SK-N-SH (cell line): ENCODE data around the gene GTF3C2. TPM values are rescaled to one million over a fixed set of nuclear protein-coding genes. Genes with fewer than 3 reads are reported as not detected.

Source experiments
- CTCF ChIA-PET: fragments of 300-600, 350-600 bp; formaldehyde crosslinking; extraction: SDS; loops from one replicate; lab custom pipeline; 2021; lab: Yijun Ruan, JAX
- POLR2A ChIA-PET: fragments of 350-600 bp; sonication (Branson Sonifier 250); formaldehyde crosslinking; extraction: SDS; loops from one replicate; lab custom pipeline; 2020; ENCODE audit warnings: antibody characterized with exemption, inconsistent platforms; lab: Yijun Ruan, JAX
- DNase-seq: peaks from one replicate; pipeline ENCODE4 v3.0.0; 2012
- H2AFZ ChIP-seq: fragments of 200-600 bp; sonication (generic); 2 replicates; pipeline ENCODE4 v1.8.1; 2016; ENCODE audit warnings: antibody characterized with exemption, mild to moderate bottlenecking, low read depth
- H3F3A ChIP-seq: fragments of 200-600 bp; sonication (generic); replicated peaks from 2 replicates; pipeline ENCODE3; 2016; ENCODE audit warnings: antibody characterized with exemption, mild to moderate bottlenecking; ENCODE audit not compliant: insufficient read depth
- H3K27ac ChIP-seq, 2 experiments: fragments of 200-500 bp in 1 of 2; fragments of 200-600 bp in 1 of 2; sonication (Bioruptor generic) in 1 of 2; sonication (generic), shearing (Covaris generic) in 1 of 2; 2 replicates each; pipeline versions ENCODE4 v1.5.1 to v1.6.1; 2014 to 2016; ENCODE audit warnings: low read depth in 2 of 2, inconsistent platforms in 1 of 2, low read length in 1 of 2, mild to moderate bottlenecking in 1 of 2, mixed read lengths in 1 of 2
- H3K27me3 ChIP-seq: fragments of 200-600 bp; sonication (generic), shearing (Covaris generic); 2 replicates; pipeline ENCODE4 v1.6.1; 2016; ENCODE audit warnings: mixed run types; ENCODE audit not compliant: insufficient read depth
- H3K36me3 ChIP-seq, 2 experiments: fragments of 200-500 bp in 1 of 2; fragments of 200-600 bp in 1 of 2; sonication (Bioruptor generic) in 1 of 2; sonication (generic) in 1 of 2; replicated peaks in 1 of 2; 2 replicates each; pipeline versions ENCODE3 to v1.5.1; 2014 to 2016; ENCODE audit warnings: low read length in 1 of 2, mild to moderate bottlenecking in 1 of 2; ENCODE audit not compliant: insufficient read depth in 2 of 2, control insufficient read depth in 1 of 2
- H3K4me1 ChIP-seq, 2 experiments: fragments of 200-500 bp in 1 of 2; fragments of 200-600 bp in 1 of 2; sonication (Bioruptor generic) in 1 of 2; sonication (generic), shearing (Covaris generic) in 1 of 2; 2 replicates each; pipeline versions ENCODE4 v1.5.1 to v1.6.1; 2014 to 2016; ENCODE audit warnings: low read depth in 1 of 2, low read length in 1 of 2, mixed run types in 1 of 2; ENCODE audit not compliant: insufficient read depth in 2 of 2, control insufficient read depth in 1 of 2
- H3K4me2 ChIP-seq: fragments of 200-600 bp; sonication (generic), shearing (Covaris generic); 2 replicates; pipeline ENCODE4 v1.6.1; 2017; ENCODE audit warnings: mixed run types
- H3K4me3 ChIP-seq, 2 experiments: fragments of 200-500 bp in 1 of 2; fragments of 200-600 bp in 1 of 2; sonication (Bioruptor generic) in 1 of 2; sonication (generic), shearing (Covaris generic) in 1 of 2; 2 replicates each; pipeline versions ENCODE4 v1.5.1 to v1.8.1; 2014 to 2016; ENCODE audit warnings: low read depth in 2 of 2, inconsistent platforms in 1 of 2, low read length in 1 of 2, mild to moderate bottlenecking in 1 of 2, mixed read lengths in 1 of 2, moderate library complexity in 1 of 2
- H3K79me2 ChIP-seq: fragments of 200-600 bp; sonication (generic); 2 replicates; pipeline ENCODE4 v1.8.1; 2017; ENCODE audit warnings: mild to moderate bottlenecking; ENCODE audit not compliant: insufficient read depth
- H3K9ac ChIP-seq: fragments of 200-600 bp; sonication (generic); 2 replicates; pipeline ENCODE4 v1.6.1; 2017; ENCODE audit warnings: mixed run types
- H3K9me2 ChIP-seq: fragments of 200-600 bp; sonication (generic); 2 replicates; pipeline ENCODE4 v1.6.1; 2017; ENCODE audit warnings: mixed run types
- H3K9me3 ChIP-seq: fragments of 200-600 bp; sonication (generic); 2 replicates; pipeline ENCODE4 v1.6.1; 2017; ENCODE audit warnings: mixed run types, mild to moderate bottlenecking, moderate library complexity
- H4K20me1 ChIP-seq: fragments of 200-600 bp; sonication (generic); 2 replicates; pipeline ENCODE4 v1.6.1; 2017; ENCODE audit warnings: mild to moderate bottlenecking, mixed run types; ENCODE audit not compliant: insufficient read depth
- ELF1 ChIP-seq: IDR thresholded peaks from 2 replicates; pipeline ENCODE4 v1.4.0; 2012
- FOXJ3 ChIP-seq: sonication (generic); formaldehyde crosslinking; IDR thresholded peaks from 2 replicates; pipeline ENCODE4 v1.5.1; 2020; ENCODE audit warnings: mild to moderate bottlenecking, missing genetic modification reagents
- GATA2 ChIP-seq: sonication (generic); formaldehyde crosslinking; IDR thresholded peaks from 2 replicates; pipeline ENCODE4 v1.5.0; 2020; ENCODE audit warnings: mild to moderate bottlenecking, missing genetic modification reagents
- MEF2A ChIP-seq: IDR thresholded peaks from 2 replicates; pipeline ENCODE4 v1.4.0; 2012; ENCODE audit warnings: low read depth, borderline replicate concordance
- NRF1 ChIP-seq: IDR thresholded peaks from 2 replicates; pipeline ENCODE4 v1.6.1; 2012; ENCODE audit warnings: low read depth, mild to moderate bottlenecking, low read length
- POLR2AphosphoS5 ChIP-seq: IDR thresholded peaks from 2 replicates; pipeline ENCODE4 v1.6.1; 2012; ENCODE audit warnings: low read depth, low read length
- SMC3 ChIP-seq: IDR thresholded peaks from 2 replicates; pipeline ENCODE4 v1.6.1; 2012; ENCODE audit warnings: low read depth, low read length, improper control_type of control experiment
- TAF1 ChIP-seq: IDR thresholded peaks from 2 replicates; pipeline ENCODE4 v1.6.1; 2012; ENCODE audit warnings: low read depth, mild to moderate bottlenecking, low read length, moderate library complexity, borderline replicate concordance
- TEAD4 ChIP-seq: IDR thresholded peaks from 2 replicates; pipeline ENCODE4 v1.4.0; 2012; ENCODE audit warnings: mild to moderate bottlenecking, borderline replicate concordance; ENCODE audit not compliant: insufficient read depth
- YY1 ChIP-seq: IDR thresholded peaks from 2 replicates; pipeline ENCODE4 v1.4.0; 2012; ENCODE audit warnings: low read depth, mild to moderate bottlenecking
- WGBS: methylation state at CpG from one replicate; pipeline ENCODE4 v1.1.6; 2017; ENCODE audit warnings: low lambda C conversion rate; 5-methylcytosine and 5-hydroxymethylcytosine counted together
- polyA plus RNA-seq, 3 experiments: library from polyadenylated mRNA; depleted of rRNA; stranded (reverse); fragments of >200 nt; gene quantifications; 2 replicates each; pipeline ENCODE4 v1.2.3, GENCODE V29; 2012
- TF ChIP-seq, protein P1 (sequence below): fragments of 200-600 bp; sonication (generic); IDR thresholded peaks from 2 replicates; pipeline ENCODE4 v1.6.1; 2017; ENCODE audit warnings: antibody characterized with exemption, mild to moderate bottlenecking, moderate library complexity
- TF ChIP-seq, protein P2 (sequence below): IDR thresholded peaks from 2 replicates; pipeline ENCODE4 v1.4.0; 2012; ENCODE audit warnings: low read depth, borderline replicate concordance
- TF ChIP-seq, protein P3 (sequence below): IDR thresholded peaks from 2 replicates; pipeline ENCODE4 v1.4.0; 2012; ENCODE audit warnings: low read depth
- TF ChIP-seq, protein P4 (sequence below): fragments of 150-350 bp; IDR thresholded peaks from 2 replicates; pipeline ENCODE4 v1.6.1; 2017; ENCODE audit warnings: antibody characterized with exemption, low read length, low read depth, borderline replicate concordance

GTF3C2 gene
- polyA plus RNA-seq, 1 of the 3 experiments (the other 2 are of a cell fraction), result 65.8 TPM

DNA sequence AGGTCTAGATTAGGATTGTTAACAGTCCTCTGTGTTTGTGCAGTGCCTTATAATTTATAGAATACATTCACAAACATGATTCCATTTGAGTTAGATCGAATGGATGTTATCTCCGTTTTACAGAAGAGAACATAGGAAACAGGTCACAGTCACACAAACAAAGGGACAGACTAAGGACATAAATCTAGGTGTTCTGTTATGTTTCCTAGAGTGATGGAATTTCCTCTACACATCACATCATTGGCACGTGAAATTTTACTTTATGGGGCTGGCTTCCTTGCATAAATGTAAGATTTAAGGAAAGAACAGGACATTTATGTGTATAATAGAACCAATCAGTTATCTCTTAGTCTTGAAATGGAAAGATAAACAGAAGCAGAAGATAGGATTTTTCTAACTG lies 68.0 kb downstream of the GTF3C2 start:
- no peaks in the 10 kb centered on the region for H3K79me2 ChIP-seq
- H3K27me3 ChIP-seq, result no peaks in the 10 kb centered on the region
- ChIA-PET POLR2A (no interaction called here), CTCF (interaction anchor here (1.1 to 18.7 kb wide), 4 partner anchors 7 to 21 kb away, joined by 3 to 392 read pairs (median 204); partner anchors contain the start of genes SLC30A3, TRIM54 and UCN)
- H3K9me3 ChIP-seq, result no peaks in the 10 kb centered on the region
- TF ChIP-seq YY1 (no peak), GATA2 (CRISPR knock-in tag) (no peak), FOXJ3 (CRISPR knock-in tag) (no peak), SMC3 (no peak)
- TF ChIP-seq, protein P1, sequence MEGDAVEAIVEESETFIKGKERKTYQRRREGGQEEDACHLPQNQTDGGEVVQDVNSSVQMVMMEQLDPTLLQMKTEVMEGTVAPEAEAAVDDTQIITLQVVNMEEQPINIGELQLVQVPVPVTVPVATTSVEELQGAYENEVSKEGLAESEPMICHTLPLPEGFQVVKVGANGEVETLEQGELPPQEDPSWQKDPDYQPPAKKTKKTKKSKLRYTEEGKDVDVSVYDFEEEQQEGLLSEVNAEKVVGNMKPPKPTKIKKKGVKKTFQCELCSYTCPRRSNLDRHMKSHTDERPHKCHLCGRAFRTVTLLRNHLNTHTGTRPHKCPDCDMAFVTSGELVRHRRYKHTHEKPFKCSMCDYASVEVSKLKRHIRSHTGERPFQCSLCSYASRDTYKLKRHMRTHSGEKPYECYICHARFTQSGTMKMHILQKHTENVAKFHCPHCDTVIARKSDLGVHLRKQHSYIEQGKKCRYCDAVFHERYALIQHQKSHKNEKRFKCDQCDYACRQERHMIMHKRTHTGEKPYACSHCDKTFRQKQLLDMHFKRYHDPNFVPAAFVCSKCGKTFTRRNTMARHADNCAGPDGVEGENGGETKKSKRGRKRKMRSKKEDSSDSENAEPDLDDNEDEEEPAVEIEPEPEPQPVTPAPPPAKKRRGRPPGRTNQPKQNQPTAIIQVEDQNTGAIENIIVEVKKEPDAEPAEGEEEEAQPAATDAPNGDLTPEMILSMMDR, result no peak
- H3K9me2 ChIP-seq, result no peaks in the 10 kb centered on the region
- peaks cover 10% of the 10 kb centered on the region for H3F3A ChIP-seq
- H3K4me2 ChIP-seq, result no peak overlapping the region
- no peak for DNase-seq
- no peak overlapping the region for H3K4me3 ChIP-seq
- H3K27ac ChIP-seq, result no peak overlapping the region
- no peak overlapping the region for H3K9ac ChIP-seq
- H4K20me1 ChIP-seq, result no peaks in the 10 kb centered on the region
- 16% methylated on average over 3 of the region's 3 CpGs for WGBS
- H3K36me3 ChIP-seq, result no peaks in the 10 kb centered on the region
- H2AFZ ChIP-seq, result no peak overlapping the region
- peaks cover 2 to 10% of the 10 kb centered on the region in 2 experiments; a peak in 3 of 4 replicates for H3K4me1 ChIP-seq

DNA sequence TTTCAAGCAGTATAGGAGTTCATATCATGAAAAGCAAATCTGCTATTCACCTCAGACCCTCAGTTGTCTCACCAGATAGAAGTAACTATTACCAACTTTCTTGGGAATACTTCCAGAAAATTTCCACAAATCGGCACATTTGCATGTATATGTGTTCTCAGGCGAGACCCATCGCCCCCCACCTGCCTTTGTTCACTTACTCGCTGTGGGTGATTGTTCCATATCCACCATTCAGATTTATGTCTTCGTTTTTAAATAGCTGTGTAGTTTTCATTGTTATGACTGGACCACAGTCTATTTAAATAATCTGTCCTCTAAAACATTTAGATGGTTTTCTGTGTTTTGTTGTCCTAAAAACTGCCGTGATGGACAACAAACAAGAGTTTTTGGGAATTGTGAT lies 71.1 kb downstream of the GTF3C2 start:
- H3K9ac ChIP-seq, result no peak overlapping the region
- 71% methylated on average over 6 of the region's 6 CpGs for WGBS
- H4K20me1 ChIP-seq, result no peaks in the 10 kb centered on the region
- H3K4me1 ChIP-seq, result peaks cover 0 to 19% of the 10 kb centered on the region in 2 experiments; a peak in 3 of 4 replicates
- no peak for TF ChIP-seq NRF1
- TF ChIP-seq TEAD4, result no peak
- TF ChIP-seq, protein P2, sequence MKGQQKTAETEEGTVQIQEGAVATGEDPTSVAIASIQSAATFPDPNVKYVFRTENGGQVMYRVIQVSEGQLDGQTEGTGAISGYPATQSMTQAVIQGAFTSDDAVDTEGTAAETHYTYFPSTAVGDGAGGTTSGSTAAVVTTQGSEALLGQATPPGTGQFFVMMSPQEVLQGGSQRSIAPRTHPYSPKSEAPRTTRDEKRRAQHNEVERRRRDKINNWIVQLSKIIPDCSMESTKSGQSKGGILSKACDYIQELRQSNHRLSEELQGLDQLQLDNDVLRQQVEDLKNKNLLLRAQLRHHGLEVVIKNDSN, result no peak
- TF ChIP-seq ELF1, result no peak
- no peak for TF ChIP-seq FOXJ3 (CRISPR knock-in tag)
- TF ChIP-seq TAF1, result no peak
- TF ChIP-seq POLR2AphosphoS5, result no peak
- no peak for TF ChIP-seq MEF2A
- TF ChIP-seq, protein P3, sequence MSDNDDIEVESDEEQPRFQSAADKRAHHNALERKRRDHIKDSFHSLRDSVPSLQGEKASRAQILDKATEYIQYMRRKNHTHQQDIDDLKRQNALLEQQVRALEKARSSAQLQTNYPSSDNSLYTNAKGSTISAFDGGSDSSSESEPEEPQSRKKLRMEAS, result no peak
- TF ChIP-seq, protein P4, sequence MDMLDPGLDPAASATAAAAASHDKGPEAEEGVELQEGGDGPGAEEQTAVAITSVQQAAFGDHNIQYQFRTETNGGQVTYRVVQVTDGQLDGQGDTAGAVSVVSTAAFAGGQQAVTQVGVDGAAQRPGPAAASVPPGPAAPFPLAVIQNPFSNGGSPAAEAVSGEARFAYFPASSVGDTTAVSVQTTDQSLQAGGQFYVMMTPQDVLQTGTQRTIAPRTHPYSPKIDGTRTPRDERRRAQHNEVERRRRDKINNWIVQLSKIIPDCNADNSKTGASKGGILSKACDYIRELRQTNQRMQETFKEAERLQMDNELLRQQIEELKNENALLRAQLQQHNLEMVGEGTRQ, result no peak
- no peak for TF ChIP-seq SMC3
- TF ChIP-seq GATA2 (CRISPR knock-in tag), result no peak
- H3K79me2 ChIP-seq, result no peaks in the 10 kb centered on the region
- H2AFZ ChIP-seq, result no peak overlapping the region
- no peak overlapping the region for H3K27ac ChIP-seq
- no peak overlapping the region for H3K4me2 ChIP-seq
- no peaks in the 10 kb centered on the region for H3K9me3 ChIP-seq
- no peaks in the 10 kb centered on the region for H3K27me3 ChIP-seq
- H3K4me3 ChIP-seq, result no peak overlapping the region
- no peak for DNase-seq
- peaks cover 3% of the 10 kb centered on the region for H3F3A ChIP-seq
- no peaks in the 10 kb centered on the region for H3K9me2 ChIP-seq
- ChIA-PET CTCF (interaction anchor here (0.7 to 18.0 kb wide), 5 partner anchors 11 to 223 kb away, joined by 3 to 392 read pairs (median 87); partner anchors contain the start of gene SLC30A3), POLR2A (no interaction called here)
- no peaks in the 10 kb centered on the region for H3K36me3 ChIP-seq
